Gastroesophageal sphincter (tissue), 4 donors: ENCODE results near the gene CTNNBL1. TPM values are rescaled to one million over a fixed set of nuclear protein-coding genes. Genes with fewer than 3 reads are reported as not detected.

Experiments used
- ATAC-seq: fragments of 150-250 bp; one replicate; pipeline ENCODE4 v1.9.1; 2016; ENCODE audit warnings: mild to moderate bottlenecking, moderate library complexity
- H3K27ac ChIP-seq, 4 donors: fragments of 200-600 bp; sonication (generic) in 3 of 4; 1 replicate in 3 of 4; 2 replicates in 1 of 4; pipeline ENCODE4 v1.5.1; 2016 to 2019
- H3K27me3 ChIP-seq: fragments of 200-600 bp; sonication (generic); one replicate; pipeline ENCODE4 v1.5.1; 2019
- H3K36me3 ChIP-seq, 2 donors: fragments of 200-600 bp; sonication (generic); one replicate each; pipeline ENCODE4 v1.5.1; 2019; ENCODE audit warnings: control low read depth in 1 of 2
- H3K4me1 ChIP-seq, 3 donors: fragments of 200-600 bp; sonication (generic); 1 replicate in 2 of 3; 2 replicates in 1 of 3; pipeline ENCODE4 v1.5.1; 2016 to 2019; ENCODE audit warnings: control low read depth in 2 of 3
- H3K4me3 ChIP-seq, 2 donors: fragments of 200-600 bp; sonication (generic); one replicate each; pipeline ENCODE4 v1.5.1; 2019; ENCODE audit warnings: mild to moderate bottlenecking in 1 of 2, moderate library complexity in 1 of 2
- H3K9me3 ChIP-seq, 3 donors: fragments of 200-600 bp; sonication (generic); one replicate each; pipeline ENCODE4 v1.5.1; 2017 to 2019; ENCODE audit warnings: control low read depth in 2 of 3
- CTCF ChIP-seq, 4 experiments: fragments of 200-600 bp in 2 of 4; fragments of 450-650 bp in 2 of 4; sonication (generic) in 1 of 4; IDR thresholded peaks; one replicate each; pipeline ENCODE4 v1.5.1; 2017 to 2019; ENCODE audit warnings: antibody characterized with exemption in 4 of 4, mild to moderate bottlenecking in 2 of 4, moderate library complexity in 2 of 4
- EP300 ChIP-seq: sonication (generic); formaldehyde crosslinking; IDR thresholded peaks from one replicate; pipeline ENCODE4 v1.6.1; 2017; ENCODE audit warnings: antibody characterized with exemption, mild to moderate bottlenecking
- POLR2A ChIP-seq, 2 donors: fragments of 450-650 bp; IDR thresholded peaks; one replicate each; pipeline ENCODE4 v1.6.1; 2017; ENCODE audit warnings: antibody characterized with exemption in 2 of 2, mild to moderate bottlenecking in 2 of 2, moderate library complexity in 1 of 2
- POLR2AphosphoS5 ChIP-seq: sonication (generic); formaldehyde crosslinking; IDR thresholded peaks from one replicate; pipeline ENCODE4 v1.6.1; 2017; ENCODE audit warnings: antibody characterized with exemption
- WGBS, 2 donors: methylation state at CpG; one replicate each; pipeline ENCODE4 v1.1.5; 2018; ENCODE audit warnings: low coverage in 1 of 2; 5-methylcytosine and 5-hydroxymethylcytosine counted together
- total RNA-seq, 4 donors: library from RNA; depleted of rRNA; stranded (reverse); fragments of >200 nt; gene quantifications; one replicate each; pipeline ENCODE4 v1.1.0, GENCODE V29; 2016

Gene CTNNBL1
- total RNA-seq, 4 donors from 2014 or later = 43.8 to 58.4 (median 47.1) TPM

GRCh38 chr20:37816726-37817125 lies 122.9 kb downstream of the CTNNBL1 start:
- Histone ChIP-seq H3K27me3 (no peaks in the 10 kb centered on the region), H3K9me3 (no peaks in the 10 kb centered on the region), H3K4me1 (peaks cover 0 to 2% (median 1%) of the 10 kb centered on the region in 3 donors), H3K4me3 (no peak overlapping the region), H3K27ac (no peak overlapping the region), H3K36me3 (peaks cover 0 to 5% of the 10 kb centered on the region in 2 donors)
- ATAC-seq = no peak
- TF ChIP-seq POLR2A (IDR thresholded peaks at IDR 0.05) (no peak), POLR2AphosphoS5 (no peak), EP300 (no peak), CTCF (IDR thresholded peaks at IDR 0.05) (no peak)
- 87 to 90% methylated on average over 2 of the region's 2 CpGs for WGBS, 2 donors

GRCh38 chr20:37821696-37822095 lies 127.9 kb downstream of the CTNNBL1 start:
- Histone ChIP-seq H3K9me3 (no peaks in the 10 kb centered on the region), H3K36me3 (peaks cover 0 to 12% of the 10 kb centered on the region in 2 donors), H3K4me1 (peaks cover 0 to 12% (median 5%) of the 10 kb centered on the region in 3 donors), H3K27me3 (no peaks in the 10 kb centered on the region), H3K27ac (peak overlapping the region in 3 of 4 donors; percentile 36 to 63 (median 58)), H3K4me3 (no peak overlapping the region)
- no peak for ATAC-seq
- TF ChIP-seq EP300 (no peak), CTCF (IDR thresholded peaks at IDR 0.05) (no peak), POLR2A (IDR thresholded peaks at IDR 0.05) (no peak), POLR2AphosphoS5 (no peak)

- TF ChIP-seq POLR2AphosphoS5 = no peak
- no peak for TF ChIP-seq POLR2A (IDR thresholded peaks at IDR 0.05)
- no peak for TF ChIP-seq EP300
- TF ChIP-seq CTCF (IDR thresholded peaks at IDR 0.05) = no peak
- no peak overlapping the region for H3K4me3 ChIP-seq
- no peaks in the 10 kb centered on the region for H3K9me3 ChIP-seq
- peak; percentile 48 for ATAC-seq
- H3K27ac ChIP-seq = peak overlapping the region in 3 of 4 donors; percentile 36 to 63 (median 58)
- peaks cover 0 to 12% (median 5%) of the 10 kb centered on the region in 3 donors for H3K4me1 ChIP-seq
- whole genome bisulfite sequencing, 2 donors = 67 to 68% methylated on average over 2 to 6 of the region's 6 CpGs
- H3K36me3 ChIP-seq = peaks cover 0 to 12% of the 10 kb centered on the region in 2 donors
- H3K27me3 ChIP-seq = no peaks in the 10 kb centered on the region
These were observed 128.3 kb downstream of the CTNNBL1 start for GRCh38 chr20:37822141-37822601.

GRCh38 chr20:37823296-37823980 lies 129.6 kb downstream of the CTNNBL1 start:
- 50 to 69% methylated on average over 2 to 5 of the region's 6 CpGs for WGBS, 2 donors
- Histone ChIP-seq H3K27ac (no peak overlapping the region), H3K4me1 (peaks cover 0 to 12% (median 5%) of the 10 kb centered on the region in 3 donors), H3K9me3 (no peaks in the 10 kb centered on the region), H3K36me3 (peaks cover 0 to 17% of the 10 kb centered on the region in 2 donors), H3K4me3 (no peak overlapping the region), H3K27me3 (no peaks in the 10 kb centered on the region)
- ATAC-seq = no peak
- TF ChIP-seq POLR2A (IDR thresholded peaks at IDR 0.05) (no peak), POLR2AphosphoS5 (no peak), EP300 (no peak), CTCF (IDR thresholded peaks at IDR 0.05) (no peak)

- Histone ChIP-seq H3K4me3 (no peak overlapping the region), H3K36me3 (peaks cover 0 to 12% of the 10 kb centered on the region in 2 donors), H3K4me1 (peaks cover 0 to 6% (median under 1%) of the 10 kb centered on the region in 3 donors), H3K9me3 (no peaks in the 10 kb centered on the region), H3K27me3 (no peaks in the 10 kb centered on the region), H3K27ac (no peak overlapping the region)
- TF ChIP-seq CTCF (IDR thresholded peaks at IDR 0.05) (no peak), POLR2A (IDR thresholded peaks at IDR 0.05) (no peak), POLR2AphosphoS5 (no peak), EP300 (no peak)
- ATAC-seq = no peak
- WGBS, 2 donors = 85 to 93% methylated on average over 3 of the region's 3 CpGs
These were observed 133.8 kb downstream of the CTNNBL1 start for GRCh38 chr20:37827605-37828004.
